ENCODE measurements around the gene C20orf144.
"Not testable (repeated sequence)": the region's sequence is repeated elsewhere in the genome, so short reads cannot be mapped to it uniquely, and the experiment has no call there.

C20orf144 gene

DNA sequence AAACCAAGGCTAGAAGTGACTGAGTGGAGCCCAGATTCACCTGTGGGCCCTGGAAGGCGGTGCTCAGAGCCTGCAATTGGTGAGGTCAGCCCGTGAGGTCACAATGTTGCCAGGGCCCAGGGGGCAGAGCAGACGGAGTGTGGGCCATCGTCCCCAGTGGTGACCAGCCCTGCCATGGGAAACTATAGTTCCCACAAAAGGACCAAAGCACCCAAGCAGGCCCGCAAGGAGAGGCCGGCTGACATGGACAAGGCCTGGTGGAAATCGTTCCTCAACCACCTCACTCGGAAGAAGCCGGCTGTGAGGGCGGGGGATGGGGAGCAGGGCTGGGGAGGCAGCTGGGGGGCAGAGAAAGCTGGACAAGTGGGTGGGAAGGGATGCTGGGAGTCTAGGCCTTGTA, at the start of gene C20orf144:
TSS of gene C20orf144 (plus strand) at position 156 of the 400 bp plus-strand sequence. CDS start at position 175, 19 bp downstream.
- no peak for DNase-seq

DNA sequence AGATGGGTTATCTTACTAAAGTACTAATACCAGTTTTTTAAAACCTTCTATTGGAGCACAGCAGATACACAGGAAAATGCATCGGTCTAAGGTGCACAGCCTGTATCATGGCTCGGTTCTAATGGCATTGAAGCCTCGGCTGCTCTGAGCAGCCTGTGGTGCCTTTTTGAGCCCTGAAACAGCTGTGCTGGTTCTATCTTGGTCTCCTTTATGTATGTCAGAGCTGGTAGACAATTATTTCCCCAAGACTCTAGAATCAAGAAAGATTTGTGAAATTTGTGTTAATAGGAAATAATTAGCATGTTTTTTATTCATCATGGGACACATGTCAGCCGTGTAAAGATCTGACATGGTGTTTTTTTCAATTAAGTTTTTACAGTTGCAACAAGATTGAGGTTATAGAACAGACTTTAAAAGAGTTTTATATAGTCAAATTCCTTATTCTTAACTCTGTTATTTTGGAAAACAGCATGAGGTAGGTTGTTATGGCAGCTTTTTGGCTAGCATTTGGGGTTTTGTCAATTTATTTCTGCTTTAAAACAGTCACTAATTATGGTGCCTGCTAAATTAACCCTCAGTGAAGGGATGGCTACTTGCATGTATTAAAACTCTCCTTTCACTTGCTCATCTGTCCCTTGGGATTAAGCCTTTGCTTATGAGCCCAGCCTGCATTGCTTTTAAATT, 40.3 kb upstream of the C20orf144 start:
- no peak for DNase-seq

DNA sequence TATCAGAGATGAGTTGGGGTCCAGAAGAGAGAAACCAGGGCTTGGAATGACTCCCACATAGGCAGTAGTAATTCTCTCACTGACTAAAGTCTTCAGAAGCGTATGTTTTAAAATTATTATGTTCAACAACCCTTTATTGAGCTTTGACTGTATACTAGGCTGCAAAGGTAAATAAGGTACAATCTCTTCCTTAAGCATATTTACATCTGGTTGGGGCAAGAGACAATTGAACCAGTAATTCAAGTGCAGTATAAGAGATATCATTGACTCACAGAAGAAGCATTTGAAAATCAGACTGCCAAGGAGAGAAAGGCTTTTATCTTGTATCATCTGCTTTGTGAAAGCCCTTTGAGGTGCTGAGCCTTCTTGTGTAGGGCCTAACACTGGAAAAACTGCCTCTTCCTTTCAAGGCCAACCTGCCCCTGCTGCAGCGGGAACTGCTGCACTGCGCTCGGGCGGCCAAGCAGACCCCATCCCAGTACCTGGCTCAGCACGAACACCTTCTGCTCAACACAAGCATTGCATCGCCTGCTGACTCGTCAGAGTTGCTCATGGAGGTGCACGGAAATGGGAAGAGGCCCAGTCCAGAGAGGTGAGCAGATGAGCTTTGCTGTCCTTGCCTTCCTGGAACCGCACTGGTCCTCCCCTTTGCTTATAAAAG, 39.3 kb upstream of the C20orf144 start:
- no peak for DNase-seq

DNA sequence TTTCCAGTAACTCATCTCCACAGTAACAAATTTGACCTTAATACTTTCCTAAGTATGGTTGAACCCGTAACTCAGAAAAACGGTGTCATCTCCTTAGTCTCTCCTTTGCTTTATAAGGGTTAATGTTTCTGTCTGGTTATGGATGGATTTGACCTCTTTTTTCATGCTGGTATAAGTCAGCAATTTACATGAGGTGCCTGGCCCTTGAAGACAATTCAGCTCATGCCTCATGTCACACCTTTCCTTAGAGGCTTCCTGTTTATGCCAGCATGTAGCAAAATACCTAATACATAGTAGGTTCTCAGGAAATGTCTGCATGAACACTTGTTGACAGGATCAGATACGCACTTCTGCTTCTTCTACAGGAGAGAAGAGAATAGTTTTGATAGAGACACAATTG, 37.7 kb upstream of the C20orf144 start:
- no peak for DNase-seq

DNA sequence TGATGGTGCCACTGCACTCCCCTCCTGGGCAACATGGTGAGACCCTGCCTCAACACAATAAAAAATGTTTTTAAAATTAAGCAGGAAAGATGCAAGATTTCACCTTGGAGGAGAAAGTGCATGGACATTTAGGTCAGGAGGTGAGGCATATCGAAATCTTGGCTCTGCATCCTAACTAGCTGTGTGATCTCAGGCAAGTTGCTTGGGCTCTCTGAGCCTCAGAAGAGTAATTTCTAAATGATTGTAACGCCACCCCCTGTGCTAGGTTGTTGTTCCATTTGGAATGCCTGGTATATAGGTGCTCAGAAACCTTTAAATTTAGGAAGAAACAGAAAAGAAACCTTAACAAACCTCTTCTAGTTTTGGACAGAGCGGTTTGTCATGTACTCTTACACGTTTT, 35.9 kb upstream of the C20orf144 start:
- no peak for DNase-seq

DNA sequence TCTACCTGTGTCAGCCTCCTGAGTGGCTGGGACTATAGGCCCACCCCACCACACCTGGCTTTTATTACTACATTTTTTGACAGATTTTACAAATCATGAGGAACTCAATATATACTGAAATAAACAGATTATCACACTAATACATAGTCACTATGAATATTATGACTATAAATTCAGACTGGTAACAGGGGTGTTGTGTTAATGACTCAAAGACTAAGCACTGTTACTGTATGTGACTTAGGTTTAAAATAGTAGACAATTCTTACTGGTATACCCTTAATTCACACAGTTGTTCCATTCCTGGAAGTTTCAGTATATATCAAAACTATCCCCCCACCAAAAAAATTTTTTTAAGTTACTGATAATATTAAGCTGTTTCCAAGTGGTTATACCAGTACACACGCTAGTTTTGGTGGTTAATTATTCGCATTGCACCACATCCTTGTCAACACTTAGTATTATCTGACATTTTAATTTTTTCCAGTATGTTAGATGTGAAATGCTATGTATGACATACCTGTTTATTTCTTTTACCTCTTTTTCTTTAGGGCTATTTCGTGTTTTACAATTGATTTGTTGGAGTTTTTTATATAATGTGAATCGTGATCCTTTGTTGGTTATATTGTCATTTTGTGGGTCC, 34.4 kb upstream of the C20orf144 start:
- DNase-seq, result no peak

DNA sequence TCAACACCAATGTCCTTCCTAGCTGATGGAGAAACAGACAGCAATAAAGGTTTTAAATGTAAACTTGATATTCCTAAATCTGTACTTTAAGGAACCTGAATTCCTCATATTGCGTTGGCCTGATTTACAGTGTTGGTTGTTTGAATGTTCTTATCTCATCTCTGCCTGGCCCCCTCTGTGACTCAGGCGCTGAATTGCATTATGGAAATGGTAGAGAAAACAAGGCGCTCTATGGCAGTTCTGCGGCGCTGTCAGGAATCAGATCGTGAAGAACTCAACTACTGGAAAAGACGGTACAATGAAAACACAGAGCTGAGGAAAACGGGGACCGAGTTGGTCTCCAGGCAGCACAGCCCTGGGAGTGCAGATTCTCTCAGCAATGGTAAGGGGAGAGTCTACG, 32.6 kb upstream of the C20orf144 start:
- DNase-seq, result no peak

DNA sequence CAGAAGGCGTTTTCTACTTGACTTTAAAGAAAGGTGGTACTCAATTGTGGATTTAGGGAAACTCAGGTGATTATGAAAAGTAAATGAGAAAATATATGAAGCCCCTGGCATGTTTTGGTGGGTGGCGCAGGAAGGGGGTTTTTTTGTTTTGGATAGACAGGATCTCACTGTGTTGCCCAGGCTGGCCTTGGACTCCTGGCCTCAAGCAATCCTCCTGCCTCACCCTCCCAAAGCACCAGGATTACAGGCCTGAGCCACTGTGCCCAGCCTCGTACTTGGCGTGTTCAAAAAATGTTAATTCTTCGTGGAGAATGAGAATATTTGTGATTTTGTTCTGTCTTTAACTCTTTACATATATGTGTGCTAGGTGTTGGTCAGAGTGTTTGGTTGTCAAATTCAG, 32.1 kb upstream of the C20orf144 start:
- no peak for DNase-seq

DNA sequence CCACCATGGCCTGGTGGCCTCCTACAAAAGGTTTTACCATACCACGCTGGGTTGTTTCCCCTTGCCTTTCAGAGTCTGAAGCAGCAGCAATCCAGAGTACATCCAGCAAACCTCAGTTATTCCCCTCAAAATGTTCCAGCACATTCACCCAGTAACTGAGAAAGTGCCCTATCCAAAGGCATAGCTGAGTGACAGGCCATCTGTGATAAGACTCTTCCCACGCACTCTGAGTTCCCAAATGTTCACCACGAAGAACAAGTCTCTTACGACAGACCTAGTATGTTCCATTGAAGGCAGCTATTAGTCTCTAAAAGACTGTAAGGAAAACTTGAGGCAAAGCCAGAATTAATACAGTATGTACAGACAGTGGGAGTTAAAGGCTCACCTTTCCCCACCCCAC, 31.6 kb upstream of the C20orf144 start:
- DNase-seq, result no peak

DNA sequence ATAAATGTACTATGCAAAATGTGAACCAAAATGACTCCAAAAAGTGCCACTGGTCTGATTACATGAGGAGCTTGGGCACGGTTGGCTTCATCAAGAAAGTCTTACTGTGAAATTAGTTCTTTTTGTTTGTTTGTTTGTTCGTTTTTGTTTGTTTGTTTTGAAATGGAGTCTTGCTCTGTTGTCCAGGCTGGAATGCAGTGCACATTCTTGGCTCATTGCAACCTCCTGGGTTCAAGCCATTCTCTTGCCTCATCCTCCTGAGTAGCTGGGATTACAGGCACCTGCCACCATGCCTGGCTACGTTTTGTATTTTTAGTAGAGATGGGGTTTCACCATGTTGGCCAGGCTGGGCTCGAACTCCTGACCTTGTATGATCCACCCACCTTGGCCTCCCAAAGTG, 30.2 kb upstream of the C20orf144 start:
- DNase-seq, result not testable (repeated sequence)

DNA sequence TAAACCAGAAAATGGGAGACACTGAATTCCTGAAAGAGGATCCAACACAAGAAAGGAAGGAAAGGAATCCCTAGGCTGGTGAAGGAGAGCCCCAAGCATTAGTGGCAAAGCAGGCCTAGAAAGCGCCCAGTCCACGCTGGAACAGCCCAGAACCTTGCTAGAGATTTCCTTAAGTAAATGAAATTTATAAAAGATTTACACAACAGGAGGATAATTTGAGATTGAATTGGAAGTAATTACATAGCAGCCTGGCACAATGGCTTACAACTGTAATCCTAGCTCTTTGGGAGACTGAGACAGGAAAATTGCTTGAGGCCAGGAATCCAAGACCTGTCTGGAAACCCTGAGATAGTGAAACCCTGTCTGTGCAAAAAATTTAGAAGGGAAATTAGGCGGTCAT, 26.8 kb upstream of the C20orf144 start:
- DNase-seq, result peak; percentile 11

DNA sequence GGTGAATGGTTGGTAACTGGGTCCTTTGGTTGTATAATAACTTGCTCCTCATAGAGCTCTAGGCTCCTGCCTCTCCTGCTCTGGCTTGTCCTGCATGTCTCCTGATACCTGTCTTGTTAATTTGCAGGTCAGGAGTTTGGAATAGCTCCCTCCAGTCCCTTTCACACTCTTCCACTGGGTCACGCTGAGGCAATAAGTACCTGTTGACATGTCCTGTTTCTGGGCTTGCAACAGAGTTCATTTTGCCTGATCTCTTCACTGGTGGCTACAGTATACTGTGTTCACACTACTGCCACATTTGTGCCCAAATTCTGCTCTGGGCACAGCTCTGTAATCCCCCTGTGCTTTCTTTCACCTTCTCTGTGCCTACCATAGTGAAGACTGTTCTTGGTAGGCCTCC, 25.4 kb upstream of the C20orf144 start:
- DNase-seq, result no peak

DNA sequence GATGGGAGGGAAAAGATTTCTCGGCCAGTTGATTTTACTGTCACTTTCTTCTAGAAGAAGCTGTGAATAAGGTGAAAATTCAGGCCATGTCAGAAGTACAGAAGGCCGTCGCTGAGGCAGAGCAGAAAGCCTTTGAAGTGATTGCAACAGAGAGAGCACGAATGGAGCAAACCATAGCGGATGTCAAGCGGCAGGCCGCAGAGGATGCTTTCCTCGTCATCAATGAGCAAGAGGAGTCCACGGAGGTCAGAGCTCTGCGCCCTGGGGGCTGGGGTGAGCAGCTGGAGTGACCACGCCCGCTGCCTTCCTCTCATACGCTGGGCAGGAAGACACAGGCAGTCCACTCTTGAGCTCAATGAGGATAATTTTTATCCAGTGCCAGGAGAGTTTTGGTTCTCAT, 21.8 kb upstream of the C20orf144 start:
- DNase-seq, result no peak

DNA sequence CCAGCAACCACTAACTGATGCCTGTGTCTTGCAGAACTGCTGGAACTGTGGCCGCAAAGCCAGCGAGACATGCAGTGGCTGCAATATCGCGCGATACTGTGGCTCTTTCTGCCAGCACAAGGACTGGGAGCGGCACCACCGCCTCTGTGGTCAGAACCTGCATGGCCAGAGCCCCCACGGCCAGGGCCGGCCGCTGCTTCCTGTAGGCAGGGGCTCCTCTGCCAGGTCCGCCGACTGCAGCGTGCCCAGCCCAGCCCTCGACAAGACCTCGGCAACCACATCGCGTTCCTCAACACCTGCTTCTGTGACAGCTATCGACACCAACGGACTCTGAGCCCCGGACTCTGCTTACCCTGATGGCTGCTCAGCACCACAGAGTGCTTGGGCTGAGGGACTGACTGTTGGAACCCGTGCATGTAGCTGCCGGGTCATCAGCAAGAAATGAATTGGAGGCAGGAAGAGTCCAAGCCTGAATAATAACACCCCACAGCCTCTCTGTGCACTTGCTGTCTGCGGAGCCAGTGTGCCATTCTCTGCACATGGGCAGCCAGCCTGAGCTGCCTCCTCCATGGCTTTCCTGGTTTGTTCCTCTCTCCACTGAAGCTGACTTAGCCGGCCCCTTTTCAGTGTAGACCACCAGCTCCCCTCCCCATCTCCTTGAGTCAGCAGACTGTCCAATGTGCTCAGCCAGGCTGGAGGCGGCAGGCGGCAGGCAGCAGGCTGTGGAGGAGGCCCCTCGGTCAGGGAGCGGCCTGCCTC, 17.6 kb upstream of the C20orf144 start:
- no peak for DNase-seq

DNA sequence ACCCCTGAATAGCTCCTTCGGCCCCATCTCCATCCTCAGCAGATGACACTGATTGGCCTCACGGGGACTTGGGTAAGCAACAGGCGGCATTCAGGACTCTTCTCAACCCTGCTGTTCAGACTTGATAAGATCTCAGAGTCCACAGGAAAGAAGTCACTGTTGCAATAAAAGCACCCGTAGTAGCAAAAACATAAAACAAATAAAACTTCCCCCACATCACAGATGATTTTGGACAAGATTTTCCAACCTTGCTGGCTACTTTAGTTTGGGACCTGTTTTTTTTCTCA, 17.1 kb upstream of the C20orf144 start:
- no peak for DNase-seq

DNA sequence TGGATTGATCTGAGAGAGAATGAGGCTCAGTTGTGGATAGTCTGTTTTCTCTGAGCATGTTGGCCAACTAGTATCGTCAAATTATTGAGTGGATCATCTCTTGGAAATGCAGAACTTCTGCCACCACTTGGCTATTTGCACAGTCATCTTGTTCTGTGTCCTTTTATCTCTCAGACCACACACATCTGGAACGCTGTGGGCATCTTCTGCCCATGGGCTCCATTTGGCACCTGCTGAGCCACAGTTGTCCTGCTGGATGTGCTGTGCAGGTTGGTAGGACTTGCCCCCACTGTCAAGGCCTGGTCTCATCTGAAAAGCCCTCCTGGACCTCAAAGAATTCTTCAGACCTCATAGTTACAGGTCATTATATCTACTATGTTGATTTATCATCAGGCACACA, 16.7 kb upstream of the C20orf144 start:
- no peak for DNase-seq

DNA sequence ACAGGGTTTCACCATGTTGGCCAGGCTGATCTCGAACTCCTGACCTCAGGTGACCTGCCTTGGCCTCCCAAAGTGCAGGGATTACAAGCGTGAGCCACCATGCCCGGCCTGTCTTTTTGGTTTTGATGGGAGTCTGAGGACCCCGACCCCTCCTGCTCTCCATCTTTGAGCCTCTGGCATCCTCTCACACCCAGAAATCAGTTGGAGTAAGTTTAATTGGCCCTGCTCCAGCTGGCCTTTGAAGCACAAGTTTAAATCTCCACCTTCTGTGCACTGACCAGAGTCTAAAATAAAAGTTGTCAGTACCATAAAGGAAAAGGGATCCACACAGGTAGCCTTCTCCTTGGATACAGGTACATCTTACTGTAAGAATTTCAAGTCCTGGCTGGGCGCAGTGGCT, 15.9 kb upstream of the C20orf144 start:
- DNase-seq, result no peak

DNA sequence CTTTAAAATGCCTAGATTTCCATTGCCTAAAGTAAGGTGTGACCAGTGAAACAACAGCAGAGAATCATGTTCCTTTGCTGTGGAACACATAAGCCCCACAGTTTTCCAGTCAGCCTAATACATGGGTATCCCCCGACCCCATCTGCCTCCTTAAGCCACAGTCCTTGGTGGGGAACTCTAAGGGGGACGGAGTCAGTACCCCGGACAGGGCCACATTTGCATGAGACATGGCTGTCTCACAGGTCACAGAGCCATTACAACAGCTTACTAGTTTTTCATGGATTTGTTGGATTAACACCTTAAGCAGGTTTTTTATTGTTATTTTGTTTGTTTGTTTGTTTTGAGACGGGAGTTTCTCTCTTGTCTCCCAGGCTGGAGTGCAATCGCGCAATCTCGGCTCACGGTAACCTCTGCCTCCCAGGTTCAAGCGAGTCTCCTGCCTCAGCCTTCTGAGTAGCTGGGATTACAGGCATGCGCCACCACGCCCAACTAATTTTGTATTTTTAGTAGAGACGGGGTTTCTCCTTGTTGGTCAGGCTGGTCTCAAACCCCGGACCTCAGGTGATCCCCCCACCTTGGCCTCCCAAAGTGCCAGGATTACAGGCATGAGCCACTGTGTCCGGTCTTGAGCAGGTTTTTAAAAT, 15.0 kb upstream of the C20orf144 start:
- not testable (repeated sequence) for DNase-seq

DNA sequence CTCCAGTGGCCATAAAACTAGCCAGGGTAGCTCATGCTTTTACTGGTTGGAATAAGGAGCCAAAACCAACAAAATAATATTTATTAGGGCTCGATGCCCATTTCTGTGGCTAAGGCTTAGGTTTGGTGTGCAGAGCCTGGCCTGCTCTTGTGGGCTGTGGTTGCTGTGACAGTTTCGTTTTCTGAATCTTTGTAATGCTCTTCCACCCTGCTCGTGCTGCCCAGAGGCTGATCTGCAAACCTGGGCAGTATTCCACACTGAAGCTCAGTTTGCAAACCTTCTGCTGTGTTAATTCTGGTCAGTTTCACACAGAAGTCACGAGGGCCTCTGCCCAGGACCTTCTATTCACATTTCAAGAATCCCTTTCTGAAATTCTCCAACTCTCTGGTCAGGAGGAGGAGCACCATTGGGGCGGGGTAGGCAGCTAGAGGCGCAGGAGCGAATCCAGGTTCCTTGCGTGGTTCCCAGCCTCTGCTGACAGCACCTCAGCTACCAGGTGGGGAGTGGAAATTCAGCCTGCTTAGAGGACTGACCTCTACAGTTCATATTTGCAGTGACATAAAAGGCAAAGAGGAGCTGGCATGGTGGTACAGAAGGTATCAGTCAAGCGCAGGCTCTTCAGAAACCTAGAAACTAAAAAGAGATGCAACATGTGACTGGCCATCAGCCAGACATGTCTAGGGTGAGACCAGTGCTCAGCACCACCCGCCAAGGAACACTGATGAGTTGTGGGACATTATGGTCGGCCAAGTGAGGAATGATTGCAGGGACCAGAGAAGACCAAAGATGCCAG, 14.3 kb upstream of the C20orf144 start:
- DNase-seq, result no peak

DNA sequence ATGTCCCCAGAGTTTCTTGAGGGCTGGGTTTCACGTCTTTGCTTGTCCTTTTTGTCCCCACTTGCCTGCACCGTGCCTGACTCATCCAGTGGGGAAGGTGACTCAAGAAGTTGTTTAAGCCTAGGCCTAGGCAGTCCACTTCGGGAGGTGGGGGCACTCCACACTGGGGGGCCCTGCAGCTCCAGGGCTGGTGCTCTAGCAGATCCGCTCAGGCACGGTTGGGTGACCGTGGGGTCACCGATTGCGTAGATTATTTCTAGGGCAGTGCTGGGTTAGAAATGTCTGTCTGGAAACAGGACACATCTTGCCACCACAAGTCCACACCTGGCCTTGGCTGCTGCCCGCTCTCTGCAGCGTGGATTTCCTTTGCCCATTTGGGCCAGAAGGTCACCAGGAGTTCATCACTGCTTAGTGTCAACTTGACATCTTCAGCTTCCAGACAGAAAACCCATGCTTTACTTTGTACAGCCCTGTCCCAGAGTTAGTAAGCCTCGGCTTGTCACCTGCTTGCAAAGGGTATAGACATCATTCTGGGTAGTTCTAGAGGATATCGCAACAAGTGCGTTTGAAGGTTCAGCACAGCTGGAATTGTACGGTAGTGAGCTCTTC, 13.6 kb upstream of the C20orf144 start:
- no peak for DNase-seq

DNA sequence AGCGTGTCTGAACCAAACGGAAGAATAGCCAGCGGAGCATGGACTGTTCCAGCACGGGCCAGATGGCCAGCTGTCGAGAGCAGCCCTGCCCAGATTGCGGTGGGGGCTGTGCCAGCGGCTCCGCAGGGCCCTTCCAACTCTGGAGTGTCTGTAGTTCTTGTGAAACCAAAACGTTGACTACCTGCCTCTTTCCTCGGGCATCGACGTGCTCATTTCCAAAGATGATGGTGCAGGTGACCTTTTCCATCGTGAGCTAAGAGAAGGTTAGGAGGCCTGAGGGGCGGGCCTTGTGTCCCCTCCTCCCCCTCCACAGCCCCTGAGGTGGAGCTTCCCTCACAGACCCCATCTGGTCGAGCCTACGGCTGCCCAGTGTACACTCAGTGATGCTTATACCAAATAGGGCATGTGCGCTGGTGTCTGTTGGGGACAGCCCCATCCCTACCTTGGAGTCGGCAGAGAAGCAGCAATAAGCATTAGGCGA, 12.9 kb upstream of the C20orf144 start:
- DNase-seq, result no peak

All from NCI-H1436 treated with DMSO at 0.1 percent for 48 hours (cell line).